Measurements from ENCODE around the gene MSANTD4.
"Not testable (repeated sequence)": the region's sequence is repeated elsewhere in the genome, so short reads cannot be mapped to it uniquely, and the experiment has no call there.

The MSANTD4 gene

GRCh38 chr11:106021967-106022794 lies at the start of gene MSANTD4:
Gene MSANTD4, minus strand, starts transcription at chr11:106022240. Its CDS starts 11,323 bp downstream, at chr11:106010917.
- DNase-seq (ENCODE audit: low read depth, low spot score) = peak; percentile 98

GRCh38 chr11:106070606-106071005 lies 48.6 kb upstream of the MSANTD4 start:
- no peak for DNase-seq (ENCODE audit: low read depth, low spot score)

- no peak for DNase-seq (ENCODE audit: low read depth, low spot score)
Measured at GRCh38 chr11:106063009-106063408, 41.0 kb upstream of the MSANTD4 start.

GRCh38 chr11:106061954-106062949 lies 40.2 kb upstream of the MSANTD4 start:
- no peak for DNase-seq (ENCODE audit: low read depth, low spot score)

GRCh38 chr11:106061249-106061784 lies 39.3 kb upstream of the MSANTD4 start:
- DNase-seq (ENCODE audit: low read depth, low spot score) = no peak

GRCh38 chr11:106059617-106060016 lies 37.6 kb upstream of the MSANTD4 start:
- no peak for DNase-seq (ENCODE audit: low read depth, low spot score)

GRCh38 chr11:106058377-106058776 lies 36.3 kb upstream of the MSANTD4 start:
- DNase-seq (ENCODE audit: low read depth, low spot score) = not testable (repeated sequence)

- DNase-seq (ENCODE audit: low read depth, low spot score) = no peak
Measured at GRCh38 chr11:106051103-106051502, 29.1 kb upstream of the MSANTD4 start.

- no peak for DNase-seq (ENCODE audit: low read depth, low spot score)
Measured at GRCh38 chr11:106049727-106050476, 27.9 kb upstream of the MSANTD4 start.

GRCh38 chr11:106047631-106048030 lies 25.6 kb upstream of the MSANTD4 start:
- no peak for DNase-seq (ENCODE audit: low read depth, low spot score)

GRCh38 chr11:106043540-106043939 lies 21.5 kb upstream of the MSANTD4 start:
- no peak for DNase-seq (ENCODE audit: low read depth, low spot score)

GRCh38 chr11:106032861-106033260 lies 10.8 kb upstream of the MSANTD4 start:
- no peak for DNase-seq (ENCODE audit: low read depth, low spot score)

- no peak for DNase-seq (ENCODE audit: low read depth, low spot score)
Measured at GRCh38 chr11:106031936-106032335, 9.9 kb upstream of the MSANTD4 start.

- DNase-seq (ENCODE audit: low read depth, low spot score) = no peak
Measured at GRCh38 chr11:106031202-106031810, 9.3 kb upstream of the MSANTD4 start.

- DNase-seq (ENCODE audit: low read depth, low spot score) = no peak
Measured at GRCh38 chr11:106030609-106031008, 8.6 kb upstream of the MSANTD4 start.

GRCh38 chr11:106022795-106023275 lies 795 bp upstream of the MSANTD4 start:
- DNase-seq (ENCODE audit: low read depth, low spot score) = no peak

GRCh38 chr11:106021181-106021966 lies 666 bp downstream of the MSANTD4 start:
- DNase-seq (ENCODE audit: low read depth, low spot score) = no peak

- DNase-seq (ENCODE audit: low read depth, low spot score) = no peak
Measured at GRCh38 chr11:106017093-106017492, 4.9 kb downstream of the MSANTD4 start.

- DNase-seq (ENCODE audit: low read depth, low spot score) = no peak
Measured at GRCh38 chr11:106015066-106015465, 7.0 kb downstream of the MSANTD4 start.

GRCh38 chr11:106014620-106015019 lies 7.4 kb downstream of the MSANTD4 start:
- no peak for DNase-seq (ENCODE audit: low read depth, low spot score)

All from smooth muscle cell of the brain vasculature (primary cell).